Fibroblast of lung (primary cell): Measurements from ENCODE around the gene SERPINB3. TPM values are rescaled to one million over a fixed set of nuclear protein-coding genes. Genes with fewer than 3 reads are reported as not detected.

Experiments used
- DNase-seq, 2 donors: peaks; one replicate each; pipeline versions ENCODE4 v3.0.0 to v3.0.0-alpha.2; 2010; ENCODE audit warnings: low read depth in 2 of 2
- H2AFZ ChIP-seq: 2 replicates; pipeline ENCODE4 v1.5.1; 2012; ENCODE audit warnings: low read length, control low read depth, inconsistent platforms
- H3K27ac ChIP-seq: 2 replicates; pipeline ENCODE4 v1.5.1; 2011; ENCODE audit warnings: low read length, control low read depth; ENCODE audit not compliant: insufficient read depth
- H3K27me3 ChIP-seq: 2 replicates; pipeline ENCODE4 v1.5.1; 2011; ENCODE audit warnings: mild to moderate bottlenecking, low read length; ENCODE audit not compliant: control insufficient read depth, insufficient read depth
- H3K36me3 ChIP-seq: 2 replicates; pipeline ENCODE4 v1.5.1; 2011; ENCODE audit warnings: low read length; ENCODE audit not compliant: control insufficient read depth, insufficient read depth
- H3K4me1 ChIP-seq: 2 replicates; pipeline ENCODE4 v1.5.1; 2011; ENCODE audit warnings: low read length; ENCODE audit not compliant: control insufficient read depth, insufficient read depth; ENCODE audit errors: extremely low read depth
- H3K4me2 ChIP-seq: 2 replicates; pipeline ENCODE4 v1.5.1; 2011; ENCODE audit warnings: low read length, control low read depth; ENCODE audit not compliant: insufficient read depth; ENCODE audit errors: extremely low read depth
- H3K4me3 ChIP-seq, 4 experiments: fragments of 200-600 bp in 1 of 4; sonication (generic) in 1 of 4; replicated peaks in 1 of 4; 2 replicates each; pipeline ENCODE4 v1.5.1; 2011 to 2016; ENCODE audit warnings: low read length in 4 of 4, low read depth in 3 of 4, mild to moderate bottlenecking in 3 of 4, control low read depth in 2 of 4, inconsistent platforms in 1 of 4, mixed read lengths in 1 of 4; ENCODE audit not compliant: insufficient read depth in 1 of 4; ENCODE audit errors: control extremely low read depth in 1 of 4
- H3K79me2 ChIP-seq: 2 replicates; pipeline ENCODE4 v1.5.1; 2012; ENCODE audit warnings: mild to moderate bottlenecking, low read length, inconsistent platforms; ENCODE audit not compliant: control insufficient read depth, insufficient read depth
- H3K9ac ChIP-seq: 2 replicates; pipeline ENCODE4 v1.5.1; 2011; ENCODE audit warnings: mild to moderate bottlenecking, low read length, control low read depth; ENCODE audit not compliant: insufficient read depth
- H3K9me3 ChIP-seq: 2 replicates; pipeline ENCODE4 v1.5.1; 2012; ENCODE audit warnings: low read depth, low read length; ENCODE audit not compliant: control insufficient read depth, insufficient read depth
- H4K20me1 ChIP-seq: 2 replicates; pipeline ENCODE4 v1.5.1; 2011; ENCODE audit warnings: low read length; ENCODE audit not compliant: control insufficient read depth, insufficient read depth; ENCODE audit errors: extremely low read depth
- CTCF ChIP-seq, 2 donors: IDR thresholded peaks in 1 of 2; conservative IDR thresholded peaks in 1 of 2; 1 replicate in 1 of 2; 2 replicates in 1 of 2; pipeline ENCODE4 v1.5.1; 2011 to 2012; ENCODE audit warnings: low read length in 2 of 2, control low read depth in 1 of 2, inconsistent platforms in 1 of 2, low read depth in 1 of 2, mild to moderate bottlenecking in 1 of 2
- EZH2 ChIP-seq: IDR thresholded peaks from 2 replicates; pipeline ENCODE4 v1.5.1; 2012; ENCODE audit warnings: low read length, control low read depth, mild to moderate bottlenecking; ENCODE audit errors: missing control alignments
- polyA plus RNA-seq, 2 donors: library from polyadenylated mRNA; depleted of rRNA in 1 of 2; stranded (reverse) in 1 of 2; unstranded in 1 of 2; fragments of >200 nt; gene quantifications; 2 replicates each; pipeline ENCODE4 v1.2.1, GENCODE V29; 2011 to 2012; ENCODE audit warnings: missing spikeins in 1 of 2
- total RNA-seq: library from RNA; depleted of rRNA; stranded (reverse); fragments of >200 nt; gene quantifications from 2 replicates; pipeline ENCODE4 v1.2.1, GENCODE V29; 2014

The SERPINB3 gene
- total and polyA plus RNA-seq, 2 donors (not counting 1 experiment from before 2014, with no cell fraction given), result not detected

GRCh38 chr18:63700501-63700900, 38.8 kb upstream of the SERPINB3 start:
- Histone ChIP-seq H3K9me3 (no peaks in the 10 kb centered on the region), H4K20me1 (no peaks in the 10 kb centered on the region), H3K79me2 (no peaks in the 10 kb centered on the region), H3K27me3 (no peaks in the 10 kb centered on the region), H3K36me3 (no peaks in the 10 kb centered on the region), H2AFZ (no peak overlapping the region), H3K27ac (no peak overlapping the region), H3K9ac (no peak overlapping the region), H3K4me3 (no peak overlapping the region), H3K4me2 (no peak overlapping the region), H3K4me1 (no peaks in the 10 kb centered on the region)
- no peak for DNase-seq
- TF ChIP-seq CTCF (conservative IDR thresholded peaks at IDR 0.05 in 1 of 2, IDR thresholded peaks at IDR 0.05 in 1 of 2; ENCODE audit: low read depth in 1 of 2, low read length in 2 of 2) (no peak), EZH2 (no peak)

GRCh38 chr18:63697097-63697660, 35.5 kb upstream of the SERPINB3 start:
- Histone ChIP-seq H3K27ac (no peak overlapping the region), H3K27me3 (no peaks in the 10 kb centered on the region), H3K9me3 (no peaks in the 10 kb centered on the region), H3K36me3 (no peaks in the 10 kb centered on the region), H2AFZ (no peak overlapping the region), H3K4me1 (no peaks in the 10 kb centered on the region), H3K4me2 (no peak overlapping the region), H3K9ac (no peak overlapping the region), H3K79me2 (no peaks in the 10 kb centered on the region), H4K20me1 (no peaks in the 10 kb centered on the region), H3K4me3 (no peak overlapping the region)
- DNase-seq, result peak; percentile 1 to 51
- no peak for TF ChIP-seq EZH2
- no peak for TF ChIP-seq CTCF (conservative IDR thresholded peaks at IDR 0.05 in 1 of 2, IDR thresholded peaks at IDR 0.05 in 1 of 2; ENCODE audit: low read depth in 1 of 2, low read length in 2 of 2)

GRCh38 chr18:63689064-63689463, 27.4 kb upstream of the SERPINB3 start:
- H3K4me3 ChIP-seq, result no peak overlapping the region
- no peaks in the 10 kb centered on the region for H3K79me2 ChIP-seq
- no peaks in the 10 kb centered on the region for H3K36me3 ChIP-seq
- no peak overlapping the region for H3K4me2 ChIP-seq
- DNase-seq, result no peak
- H3K9me3 ChIP-seq, result no peaks in the 10 kb centered on the region
- TF ChIP-seq CTCF (conservative IDR thresholded peaks at IDR 0.05 in 1 of 2, IDR thresholded peaks at IDR 0.05 in 1 of 2; ENCODE audit: low read depth in 1 of 2, low read length in 2 of 2) (no peak), EZH2 (no peak)
- no peak overlapping the region for H3K27ac ChIP-seq
- H2AFZ ChIP-seq, result no peak overlapping the region
- H3K4me1 ChIP-seq, result no peaks in the 10 kb centered on the region
- no peak overlapping the region for H3K9ac ChIP-seq
- no peaks in the 10 kb centered on the region for H3K27me3 ChIP-seq
- H4K20me1 ChIP-seq, result no peaks in the 10 kb centered on the region
